NT2/D1 (cell line): Measurements from ENCODE around the gene HEMK1.

ENCODE experiments used
- DNase-seq: peaks from one replicate; pipeline ENCODE4 v3.0.0-alpha.2; 2011; ENCODE audit warnings: low read depth, low spot score
- H3K27me3 ChIP-seq: 2 replicates; pipeline ENCODE4 v1.6.0; 2011; ENCODE audit warnings: mild to moderate bottlenecking; ENCODE audit not compliant: insufficient read length, insufficient read depth
- H3K36me3 ChIP-seq: 2 replicates; pipeline ENCODE4 v1.6.1; 2011; ENCODE audit warnings: mild to moderate bottlenecking, low read length, mixed read lengths; ENCODE audit not compliant: insufficient read depth, insufficient read length
- H3K4me1 ChIP-seq: 2 replicates; pipeline ENCODE4 v1.5.1; 2011; ENCODE audit not compliant: insufficient read depth, insufficient read length
- H3K4me3 ChIP-seq: 2 replicates; pipeline ENCODE4 v1.5.1; 2011; ENCODE audit warnings: low read depth; ENCODE audit not compliant: insufficient read length
- H3K9ac ChIP-seq: 2 replicates; pipeline ENCODE4 v1.6.0; 2011; ENCODE audit warnings: low read depth; ENCODE audit not compliant: insufficient read length
- H3K9me3 ChIP-seq: 2 replicates; pipeline ENCODE4 v1.5.1; 2011; ENCODE audit warnings: mild to moderate bottlenecking, low read length; ENCODE audit not compliant: insufficient read depth
- SUZ12 ChIP-seq: IDR thresholded peaks from 2 replicates; pipeline ENCODE4 v1.6.1; 2011; ENCODE audit not compliant: insufficient read length, insufficient read depth; ENCODE audit errors: extremely low read depth
- YY1 ChIP-seq: IDR thresholded peaks from 2 replicates; pipeline ENCODE4 v1.6.1; 2011; ENCODE audit not compliant: insufficient read length, insufficient read depth
- ZNF274 ChIP-seq: IDR thresholded peaks from 2 replicates; pipeline ENCODE4 v1.6.1; 2011; ENCODE audit warnings: mild to moderate bottlenecking, low read depth, low read length

The HEMK1 gene

DNA sequence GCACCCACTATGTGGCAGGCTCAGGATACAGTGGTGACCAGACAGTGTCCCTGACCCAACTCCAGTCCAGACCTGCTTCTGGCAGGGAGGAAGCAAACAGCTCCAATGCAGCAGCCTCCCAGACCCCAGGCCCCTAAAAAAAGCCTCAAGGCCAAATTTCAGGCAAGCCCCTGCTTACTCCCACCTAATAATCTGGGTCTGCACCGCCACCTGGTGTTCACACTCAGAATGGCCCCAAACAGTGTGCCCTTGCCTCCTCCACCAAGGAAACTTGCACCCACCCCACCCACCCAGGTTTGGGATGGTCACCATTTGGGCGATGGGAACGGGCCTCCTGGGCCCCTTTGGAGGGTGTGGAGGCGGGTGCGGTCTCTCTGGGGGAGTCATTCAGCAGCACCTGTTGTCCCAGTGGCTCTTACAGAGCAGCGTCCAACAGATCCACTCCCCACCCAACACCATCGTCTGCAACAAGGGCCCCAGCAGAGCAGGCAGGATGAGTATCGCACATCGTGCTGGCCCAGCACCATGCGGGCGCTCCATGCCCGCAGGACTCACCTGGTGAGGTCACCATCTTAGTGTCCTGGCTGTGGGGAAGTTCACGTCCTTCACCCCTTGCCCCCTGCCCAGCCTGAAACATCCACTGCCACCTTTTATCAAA, 19.1 kb upstream of the HEMK1 start:
- DNase-seq = no peak
- Histone ChIP-seq H3K9me3 (no peaks in the 10 kb centered on the region), H3K9ac (peak overlapping the region; percentile 45), H3K36me3 (no peaks in the 10 kb centered on the region), H3K4me3 (no peak overlapping the region), H3K27me3 (peaks cover 4% of the 10 kb centered on the region), H3K4me1 (peaks cover 38% of the 10 kb centered on the region)
- TF ChIP-seq YY1 (no peak), ZNF274 (no peak), SUZ12 (no peak)

DNA sequence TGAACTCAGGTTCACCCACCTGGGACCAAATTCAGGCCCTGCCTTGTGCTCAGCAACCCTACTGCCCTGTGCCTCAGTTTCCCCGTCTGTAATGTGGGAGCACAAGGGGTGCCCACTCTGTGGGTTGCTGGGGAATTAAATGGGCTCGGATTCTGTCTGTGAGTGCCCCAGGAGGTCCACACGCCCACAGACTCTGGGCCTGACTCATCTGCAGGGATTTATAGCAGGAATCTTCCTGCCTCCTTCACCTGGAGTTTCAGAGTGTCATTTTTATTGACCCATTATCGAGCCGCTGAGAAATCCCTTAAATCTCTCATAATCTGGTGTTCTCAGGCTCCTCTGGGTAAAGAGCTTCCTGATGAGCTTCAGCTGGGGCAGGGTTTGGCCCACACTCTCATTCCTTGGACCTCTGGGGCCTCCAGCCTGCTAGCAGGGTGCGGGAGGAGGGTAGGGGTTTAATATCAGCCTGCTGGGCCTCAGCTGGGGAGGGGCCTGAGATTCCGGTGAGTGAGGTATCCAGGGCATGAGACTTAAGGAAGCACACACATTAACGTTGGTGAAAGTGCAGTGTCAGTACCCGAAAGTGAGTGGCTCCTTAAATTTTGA, 18.2 kb upstream of the HEMK1 start:
- H3K9me3 ChIP-seq = no peaks in the 10 kb centered on the region
- no peaks in the 10 kb centered on the region for H3K36me3 ChIP-seq
- no peak overlapping the region for H3K4me3 ChIP-seq
- TF ChIP-seq ZNF274 = no peak
- no peak for TF ChIP-seq SUZ12
- TF ChIP-seq YY1 = no peak
- H3K27me3 ChIP-seq = peaks cover 4% of the 10 kb centered on the region
- no peak for DNase-seq
- H3K4me1 ChIP-seq = peaks cover 34% of the 10 kb centered on the region
- H3K9ac ChIP-seq = peak overlapping the region; percentile 47

DNA sequence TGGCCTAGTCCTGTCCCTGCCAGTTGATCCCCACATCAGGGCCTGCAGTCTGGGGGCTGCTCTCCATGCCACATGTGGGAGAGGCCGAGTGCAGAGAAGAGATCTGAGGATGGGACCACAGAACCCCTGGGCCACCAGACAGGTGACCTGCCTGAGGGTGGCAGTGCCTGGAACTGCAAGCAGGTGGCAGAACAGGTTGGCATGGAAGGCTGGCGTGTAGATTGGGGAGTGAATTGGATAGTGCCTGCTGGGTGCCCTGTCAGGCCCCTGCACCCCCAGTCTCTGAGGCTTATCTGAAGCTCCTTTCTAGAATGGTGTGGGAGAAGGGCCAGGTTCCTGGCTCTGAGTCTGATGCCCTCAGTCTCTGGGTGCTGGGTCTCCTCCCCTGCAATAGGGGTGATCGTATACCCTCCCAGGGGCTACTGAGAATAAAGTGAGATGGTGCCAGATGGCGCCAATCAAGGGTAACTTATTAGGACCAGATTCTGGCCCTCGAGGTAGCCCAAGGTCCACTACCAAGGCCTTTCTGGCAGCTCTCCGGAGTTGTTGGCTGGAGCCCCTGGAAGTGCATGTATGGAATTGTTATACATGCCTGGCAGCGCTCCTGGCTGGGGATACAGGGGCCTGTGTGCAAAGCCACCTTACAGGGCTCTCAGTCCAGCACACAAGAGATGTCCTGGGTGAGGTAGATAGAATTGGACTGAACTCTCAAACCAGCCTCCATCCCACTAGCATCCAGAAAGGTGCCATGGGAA, 17.5 kb upstream of the HEMK1 start:
- H3K36me3 ChIP-seq = no peaks in the 10 kb centered on the region
- H3K9ac ChIP-seq = peak overlapping the region; percentile 47
- no peak for DNase-seq
- H3K4me1 ChIP-seq = peaks cover 32% of the 10 kb centered on the region
- no peaks in the 10 kb centered on the region for H3K9me3 ChIP-seq
- H3K27me3 ChIP-seq = peaks cover 4% of the 10 kb centered on the region
- no peak for TF ChIP-seq ZNF274
- no peak for TF ChIP-seq YY1
- TF ChIP-seq SUZ12 = no peak
- no peak overlapping the region for H3K4me3 ChIP-seq

DNA sequence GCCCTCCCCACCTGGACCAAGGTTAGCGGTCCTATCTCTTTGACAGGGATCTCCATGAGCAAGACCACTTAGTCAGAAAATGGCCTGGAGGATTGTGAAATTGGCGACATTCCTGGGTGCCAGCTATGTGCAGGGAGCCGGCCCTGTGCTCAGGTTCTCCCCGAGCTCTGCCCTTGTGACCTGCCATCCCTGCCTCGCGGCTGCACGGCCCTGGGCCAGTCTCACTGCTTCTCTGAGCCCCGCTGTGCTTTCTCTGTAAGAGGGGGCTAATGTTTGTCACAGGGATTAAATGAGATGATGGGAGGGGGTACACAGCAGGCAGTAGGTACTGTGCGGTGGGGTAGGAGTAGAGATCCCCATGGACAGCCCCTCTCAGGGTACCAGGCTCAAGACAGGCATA, 16.7 kb upstream of the HEMK1 start:
- TF ChIP-seq ZNF274 (no peak), YY1 (no peak), SUZ12 (no peak)
- H3K9me3 ChIP-seq = no peaks in the 10 kb centered on the region
- H3K36me3 ChIP-seq = no peaks in the 10 kb centered on the region
- H3K27me3 ChIP-seq = peaks cover 4% of the 10 kb centered on the region
- H3K9ac ChIP-seq = no peak overlapping the region
- H3K4me3 ChIP-seq = no peak overlapping the region
- no peak for DNase-seq
- peaks cover 27% of the 10 kb centered on the region for H3K4me1 ChIP-seq

DNA sequence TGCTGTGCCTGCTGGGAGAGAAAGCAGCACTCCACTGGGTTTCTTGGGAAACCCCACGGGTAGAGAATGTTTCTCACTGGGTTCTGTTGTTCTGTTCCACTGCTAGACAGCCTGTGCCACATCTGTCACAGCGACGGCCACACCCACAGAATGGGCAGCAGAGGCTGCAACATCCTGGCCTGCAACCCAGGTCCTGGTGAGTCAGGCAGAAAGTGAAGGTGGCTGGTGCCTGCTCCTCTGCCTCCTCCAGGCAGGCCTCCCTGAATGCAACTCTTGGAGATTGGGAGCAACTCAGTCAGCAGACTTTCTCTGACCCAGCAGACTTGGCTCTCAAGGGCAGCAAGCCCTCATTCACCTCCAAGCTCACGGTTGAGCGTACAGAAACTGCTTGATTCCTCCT, 14.8 kb upstream of the HEMK1 start:
- H3K4me3 ChIP-seq = no peak overlapping the region
- no peaks in the 10 kb centered on the region for H3K36me3 ChIP-seq
- no peak for TF ChIP-seq SUZ12
- TF ChIP-seq ZNF274 = no peak
- no peak for TF ChIP-seq YY1
- no peak for DNase-seq
- peaks cover 4% of the 10 kb centered on the region for H3K27me3 ChIP-seq
- H3K9me3 ChIP-seq = no peaks in the 10 kb centered on the region
- peaks cover 21% of the 10 kb centered on the region for H3K4me1 ChIP-seq
- H3K9ac ChIP-seq = no peak overlapping the region

DNA sequence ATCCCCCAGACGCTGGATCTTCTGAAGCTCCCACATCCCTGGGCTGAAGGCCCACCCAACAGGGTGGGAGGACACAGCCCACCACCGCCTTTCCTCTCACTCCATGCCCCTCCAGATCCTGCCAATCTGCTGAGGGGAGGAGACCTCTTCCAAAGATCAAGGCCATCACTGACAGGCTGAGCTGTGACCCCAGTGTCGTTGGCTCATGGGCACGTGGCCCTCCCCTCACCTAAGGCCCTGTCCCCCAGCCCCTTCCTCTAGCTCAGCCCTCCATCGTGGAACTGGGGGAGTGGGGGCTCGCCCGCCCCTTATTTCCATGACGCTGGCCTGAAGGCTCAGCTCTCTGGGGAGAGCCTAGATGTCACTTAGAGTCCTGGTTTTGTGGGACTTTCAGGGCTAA, 12.2 kb upstream of the HEMK1 start:
- no peak overlapping the region for H3K4me3 ChIP-seq
- H3K9ac ChIP-seq = no peak overlapping the region
- no peaks in the 10 kb centered on the region for H3K36me3 ChIP-seq
- peaks cover 10% of the 10 kb centered on the region for H3K4me1 ChIP-seq
- H3K27me3 ChIP-seq = peaks cover 4% of the 10 kb centered on the region
- no peak for DNase-seq
- no peaks in the 10 kb centered on the region for H3K9me3 ChIP-seq
- TF ChIP-seq SUZ12 (no peak), ZNF274 (no peak), YY1 (no peak)

DNA sequence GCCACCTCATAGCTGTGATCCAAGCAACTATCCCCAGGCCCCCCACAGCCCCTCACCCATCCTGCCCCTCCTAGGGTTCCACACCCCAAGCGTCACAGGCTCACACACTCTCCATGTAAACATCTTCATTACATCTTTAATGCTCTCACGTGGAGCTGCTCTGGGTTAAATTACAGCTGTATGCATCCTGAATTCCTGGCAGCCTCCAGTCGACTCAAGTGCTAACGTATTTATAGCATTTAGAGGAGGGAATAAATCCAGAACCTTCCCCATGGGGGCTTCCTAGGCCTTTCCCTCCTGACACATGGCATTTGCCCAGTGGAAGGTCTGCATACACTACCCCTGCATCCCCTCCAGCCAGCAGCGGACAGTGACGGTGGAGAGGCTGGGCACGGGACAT, 11.4 kb upstream of the HEMK1 start:
- no peak for DNase-seq
- Histone ChIP-seq H3K4me3 (no peak overlapping the region), H3K4me1 (peaks cover 10% of the 10 kb centered on the region), H3K9ac (no peak overlapping the region), H3K9me3 (no peaks in the 10 kb centered on the region), H3K36me3 (no peaks in the 10 kb centered on the region), H3K27me3 (peaks cover 4% of the 10 kb centered on the region)
- TF ChIP-seq ZNF274 (no peak), YY1 (no peak), SUZ12 (no peak)
